ENCODE measurements around the gene IGF2BP3. TPM values are rescaled to one million over a fixed set of nuclear protein-coding genes. Genes with fewer than 3 reads are reported as not detected.
A peak's percentile ranks its signal among the peaks of the same experiment; 100 is the strongest.

Gene IGF2BP3
- total RNA-seq, 1 donor from 2014 or later: 242 TPM

DNA sequence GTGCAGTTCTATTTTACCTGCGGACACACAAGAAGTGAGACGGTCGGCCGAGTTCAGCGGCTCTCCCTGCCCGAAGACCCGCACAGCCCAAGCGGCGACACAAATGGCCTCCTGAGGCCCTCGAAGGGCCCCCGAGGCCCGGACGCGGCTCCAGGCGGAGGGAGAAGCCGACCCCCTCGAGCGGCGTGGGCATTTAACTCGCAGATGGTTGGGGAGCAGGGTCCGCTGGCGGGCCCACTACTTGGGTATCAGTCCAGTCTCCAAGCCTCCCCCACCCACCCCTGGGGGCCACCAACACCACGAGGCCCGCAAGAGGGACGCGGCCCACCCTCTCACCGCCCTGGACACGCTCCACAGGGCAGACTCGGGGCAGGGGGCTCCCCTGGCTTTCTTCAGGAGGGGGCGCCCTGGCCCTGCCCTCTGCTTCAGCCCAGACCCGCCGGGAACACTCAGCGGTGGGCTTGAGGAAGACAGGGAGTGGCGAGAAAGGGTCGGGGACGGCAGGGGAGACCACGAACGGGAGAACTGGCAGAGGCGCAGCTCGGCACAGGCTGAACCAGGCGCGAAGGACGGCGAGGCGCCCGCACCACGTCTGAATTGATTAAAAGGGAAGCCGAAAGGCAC, 1.7 kb downstream of the IGF2BP3 start:
- peak overlapping the region; percentile 96 for H3K4me2 ChIP-seq
- peaks cover 3% of the 10 kb centered on the region for H3K36me3 ChIP-seq
- TF ChIP-seq, protein P1, sequence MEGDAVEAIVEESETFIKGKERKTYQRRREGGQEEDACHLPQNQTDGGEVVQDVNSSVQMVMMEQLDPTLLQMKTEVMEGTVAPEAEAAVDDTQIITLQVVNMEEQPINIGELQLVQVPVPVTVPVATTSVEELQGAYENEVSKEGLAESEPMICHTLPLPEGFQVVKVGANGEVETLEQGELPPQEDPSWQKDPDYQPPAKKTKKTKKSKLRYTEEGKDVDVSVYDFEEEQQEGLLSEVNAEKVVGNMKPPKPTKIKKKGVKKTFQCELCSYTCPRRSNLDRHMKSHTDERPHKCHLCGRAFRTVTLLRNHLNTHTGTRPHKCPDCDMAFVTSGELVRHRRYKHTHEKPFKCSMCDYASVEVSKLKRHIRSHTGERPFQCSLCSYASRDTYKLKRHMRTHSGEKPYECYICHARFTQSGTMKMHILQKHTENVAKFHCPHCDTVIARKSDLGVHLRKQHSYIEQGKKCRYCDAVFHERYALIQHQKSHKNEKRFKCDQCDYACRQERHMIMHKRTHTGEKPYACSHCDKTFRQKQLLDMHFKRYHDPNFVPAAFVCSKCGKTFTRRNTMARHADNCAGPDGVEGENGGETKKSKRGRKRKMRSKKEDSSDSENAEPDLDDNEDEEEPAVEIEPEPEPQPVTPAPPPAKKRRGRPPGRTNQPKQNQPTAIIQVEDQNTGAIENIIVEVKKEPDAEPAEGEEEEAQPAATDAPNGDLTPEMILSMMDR (IDR thresholded peaks at IDR 0.05): no peak
- TF ChIP-seq EZH2 (IDR thresholded peaks at IDR 0.05): no peak
- TF ChIP-seq EZH2phosphoT487 (IDR thresholded peaks at IDR 0.05): no peak
- H3K79me2 ChIP-seq (ENCODE audit: low read depth): peaks cover 90% of the 10 kb centered on the region
- peaks cover 57% of the 10 kb centered on the region for H4K20me1 ChIP-seq (ENCODE audit: low read depth)
- no peaks in the 10 kb centered on the region for H3K27me3 ChIP-seq
- H3K4me1 Mint-ChIP-seq: peaks cover 36% of the 10 kb centered on the region
- no peak overlapping the region for H2AFZ ChIP-seq (replicated peaks)
- peak; percentile 48 for DNase-seq (ENCODE audit: low spot score)
- peaks cover 3% of the 10 kb centered on the region for H3K9me3 Mint-ChIP-seq
- peak overlapping the region; percentile 98 for H3K4me3 Mint-ChIP-seq
- no peaks in the 10 kb centered on the region for H3K9me3 ChIP-seq (ENCODE audit: low read depth)
- peak overlapping the region; percentile 28 for H3K27ac ChIP-seq
- peaks cover 3% of the 10 kb centered on the region for H3K27me3 Mint-ChIP-seq (ENCODE audit: insufficient read depth, low read depth)
- peak overlapping the region; percentile 86 for H3K9ac ChIP-seq
- peaks cover 74% of the 10 kb centered on the region for H3F3A ChIP-seq (ENCODE audit: low read depth)
- peak overlapping the region; percentile 94 for H3K4me3 ChIP-seq
- H3K4me1 ChIP-seq: peaks cover 37% of the 10 kb centered on the region
- H3K36me3 Mint-ChIP-seq: peaks cover 8% of the 10 kb centered on the region
- peak overlapping the region; percentile 99 for H3K27ac Mint-ChIP-seq

DNA sequence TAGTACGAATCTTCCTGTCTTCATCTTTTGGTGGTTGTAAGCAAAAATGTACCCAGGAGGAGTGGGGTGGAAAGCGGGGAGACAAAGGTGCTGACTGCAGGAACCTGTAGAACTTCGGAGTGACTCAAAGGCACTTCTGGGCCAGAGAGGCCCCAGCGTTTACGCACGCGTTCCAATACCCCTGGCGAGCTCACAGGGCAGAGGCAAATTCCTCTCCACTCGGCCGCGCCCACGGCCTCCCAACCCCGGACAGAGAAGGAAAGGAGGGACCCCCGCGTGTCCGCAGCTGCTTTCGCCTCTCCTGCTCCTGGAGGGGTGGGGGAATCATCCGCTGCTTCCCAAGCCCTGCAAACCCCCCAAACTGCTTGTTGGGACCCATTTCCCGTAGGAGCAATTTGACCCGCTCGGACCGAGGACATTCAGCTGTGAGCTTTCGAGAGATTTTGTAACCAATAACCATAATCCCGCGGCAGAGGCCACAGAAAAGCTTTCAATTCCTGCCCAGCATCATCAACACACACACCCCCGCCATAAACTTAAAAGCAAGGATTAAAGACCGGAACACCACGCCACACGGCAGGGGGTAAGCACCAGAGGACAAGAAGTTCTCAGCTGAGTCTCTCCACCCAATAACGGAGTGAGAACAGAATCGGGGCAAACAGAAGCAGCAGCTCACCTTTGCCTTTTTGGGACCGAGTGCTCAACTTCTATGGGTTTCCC, 2.3 kb downstream of the IGF2BP3 start:
- Mint-ChIP-seq H3K4me1 (peaks cover 42% of the 10 kb centered on the region), H3K9me3 (peaks cover 3% of the 10 kb centered on the region), H3K27ac (peak overlapping the region; percentile 98), H3K36me3 (peaks cover 13% of the 10 kb centered on the region), H3K4me3 (peak overlapping the region; percentile 98), H3K27me3 (ENCODE audit: insufficient read depth, low read depth) (peaks cover 3% of the 10 kb centered on the region)
- no peaks in the 10 kb centered on the region for H3K27me3 ChIP-seq
- peaks cover 64% of the 10 kb centered on the region for H4K20me1 ChIP-seq (ENCODE audit: low read depth)
- peaks cover 8% of the 10 kb centered on the region for H3K36me3 ChIP-seq
- H2AFZ ChIP-seq (replicated peaks): no peak overlapping the region
- H3K79me2 ChIP-seq (ENCODE audit: low read depth): peaks cover 90% of the 10 kb centered on the region
- no peaks in the 10 kb centered on the region for H3K9me3 ChIP-seq (ENCODE audit: low read depth)
- peak overlapping the region; percentile 67 for H3K27ac ChIP-seq
- peaks cover 42% of the 10 kb centered on the region for H3K4me1 ChIP-seq
- peak overlapping the region; percentile 94 for H3K4me3 ChIP-seq
- H3K9ac ChIP-seq: peak overlapping the region; percentile 86
- DNase-seq (ENCODE audit: low spot score): peak; percentile 78
- peaks cover 68% of the 10 kb centered on the region for H3F3A ChIP-seq (ENCODE audit: low read depth)
- H3K4me2 ChIP-seq: peak overlapping the region; percentile 96
- TF ChIP-seq EZH2phosphoT487 (IDR thresholded peaks at IDR 0.05): no peak

DNA sequence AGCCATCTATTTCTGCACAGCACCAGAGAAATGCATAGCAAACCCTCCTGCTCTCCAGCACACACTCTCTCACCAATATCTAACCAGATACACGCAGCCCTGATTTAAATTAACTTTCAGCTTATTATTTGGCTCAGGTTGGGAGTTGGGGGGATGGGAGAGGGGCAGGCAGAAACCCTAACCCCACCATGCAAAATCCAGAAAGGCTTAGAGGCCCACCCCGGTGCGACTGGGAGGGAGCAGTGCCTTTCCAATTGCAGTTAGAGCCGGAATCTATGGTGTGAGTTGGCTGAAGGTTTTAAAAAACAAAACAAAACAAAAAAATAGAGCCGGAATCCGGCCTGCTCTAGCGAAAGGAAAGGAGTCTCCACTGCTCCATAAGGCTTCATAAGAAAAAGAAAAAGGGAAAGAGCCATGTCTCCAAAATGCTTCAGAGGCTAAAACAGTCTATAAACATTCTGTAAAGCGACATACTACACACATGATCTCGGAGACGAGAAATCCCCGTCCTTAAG, 2.9 kb downstream of the IGF2BP3 start:
- Mint-ChIP-seq H3K9me3 (peaks cover 3% of the 10 kb centered on the region), H3K27ac (peak overlapping the region; percentile 98), H3K27me3 (ENCODE audit: insufficient read depth, low read depth) (peaks cover 3% of the 10 kb centered on the region), H3K4me1 (peaks cover 40% of the 10 kb centered on the region), H3K4me3 (peak overlapping the region; percentile 98), H3K36me3 (peaks cover 16% of the 10 kb centered on the region)
- H3F3A ChIP-seq (ENCODE audit: low read depth): peaks cover 64% of the 10 kb centered on the region
- peak overlapping the region; percentile 96 for H3K4me2 ChIP-seq
- no peak overlapping the region for H2AFZ ChIP-seq (replicated peaks)
- DNase-seq (ENCODE audit: low spot score): peak; percentile 49
- H3K27me3 ChIP-seq: no peaks in the 10 kb centered on the region
- peaks cover 8% of the 10 kb centered on the region for H3K36me3 ChIP-seq
- H3K27ac ChIP-seq: peak overlapping the region; percentile 67
- peaks cover 38% of the 10 kb centered on the region for H3K4me1 ChIP-seq
- peaks cover 90% of the 10 kb centered on the region for H3K79me2 ChIP-seq (ENCODE audit: low read depth)
- H3K9ac ChIP-seq: peak overlapping the region; percentile 86
- H3K4me3 ChIP-seq: peak overlapping the region; percentile 94
- TF ChIP-seq EZH2 (IDR thresholded peaks at IDR 0.05) (no peak), EZH2phosphoT487 (IDR thresholded peaks at IDR 0.05) (no peak)
- TF ChIP-seq, protein P1 (IDR thresholded peaks at IDR 0.05): no peak
- H4K20me1 ChIP-seq (ENCODE audit: low read depth): peaks cover 69% of the 10 kb centered on the region
- H3K9me3 ChIP-seq (ENCODE audit: low read depth): no peaks in the 10 kb centered on the region

All from neural progenitor cell (in vitro differentiated cells).